ENCODE data around the gene IQCB1. TPM values are rescaled to one million over a fixed set of nuclear protein-coding genes. Genes with fewer than 3 reads are reported as not detected.

The IQCB1 gene
- total RNA-seq, 3 donors from 2014 or later: 37.8 to 43.4 (median 40.3) TPM

Other genes starting within 250 kb of the IQCB1 start
- not detected for gene FBXO40, start 241.7 kb downstream of the IQCB1 start, total RNA-seq
- gene HCLS1, start 174.2 kb downstream of the IQCB1 start, total RNA-seq: 100 to 1,000 TPM; 189 to 221 (median 208) TPM
- gene GOLGB1, start 85.3 kb downstream of the IQCB1 start, total RNA-seq: 10 to 100 TPM; 11.3 to 11.8 (median 11.3) TPM
- gene EAF2, start 149 bp upstream of the IQCB1 start, total RNA-seq: 10 to 100 TPM in 1 of 3 donors, 1 to 10 TPM in 2; 8.6 to 13.8 (median 9.6) TPM
- under 1 TPM; 0.45 to 0.92 (median 0.66) TPM for gene SLC15A2, start 59.3 kb upstream of the IQCB1 start, total RNA-seq
- under 1 TPM in 1 of 3 donors, not detected in 2; 0.18 TPM for gene ILDR1, start 187.2 kb upstream of the IQCB1 start, total RNA-seq
- gene CD86, start 220.3 kb upstream of the IQCB1 start, total RNA-seq: 1 to 10 TPM; 1.8 to 4.7 (median 2.0) TPM

Measured in activated T-cell treated with anti-CD3 and anti-CD28 coated beads, Interleukin-2, amount 50 U/mL, for 4 hours (primary cell).